Glomerular visceral epithelial cell (primary cell): ENCODE data around the gene FBXW10B.
"Not testable (repeated sequence)": the region's sequence is repeated elsewhere in the genome, so short reads cannot be mapped to it uniquely, and the experiment has no call there.

ENCODE experiments used
- DNase-seq: peaks from one replicate; pipeline ENCODE4 v3.0.0-alpha.2; 2016; ENCODE audit errors: extremely low spot score

Gene FBXW10B

GRCh38 chr17:15630930-15631453 is 11.5 kb upstream of the FBXW10B start:
- DNase-seq = not testable (repeated sequence)

- DNase-seq = not testable (repeated sequence)
These were observed 10.5 kb upstream of the FBXW10B start for GRCh38 chr17:15629991-15630390.

DNA sequence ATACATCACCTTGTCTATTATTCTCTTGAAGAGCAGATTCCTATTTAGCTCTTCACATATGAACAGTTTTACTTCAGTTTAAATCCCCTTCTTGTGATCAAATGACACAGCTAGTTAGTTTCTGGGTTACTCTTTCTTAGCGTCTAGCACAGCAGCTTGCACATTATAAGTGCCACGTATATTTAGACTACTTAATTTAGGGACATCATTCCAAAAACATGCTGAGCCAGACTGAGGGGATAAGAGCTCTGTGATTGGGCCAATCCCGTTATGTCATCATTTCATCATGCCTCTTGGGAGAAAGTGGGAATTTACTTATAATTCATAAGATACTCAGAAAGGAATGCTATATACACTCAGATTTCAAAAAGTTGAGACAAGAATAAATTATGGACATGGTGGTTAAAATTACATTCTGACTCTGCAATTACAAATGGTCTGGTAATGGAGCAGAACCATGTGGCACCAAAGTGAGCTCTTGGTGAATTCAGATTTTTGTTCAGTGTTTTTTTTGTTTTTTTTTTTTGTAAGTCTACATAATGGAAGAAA is 4.2 kb upstream of the FBXW10B start:
- DNase-seq = not testable (repeated sequence)

GRCh38 chr17:15623255-15623654 is 3.8 kb upstream of the FBXW10B start:
- not testable (repeated sequence) for DNase-seq

- DNase-seq = not testable (repeated sequence)
These were observed 2.6 kb upstream of the FBXW10B start for GRCh38 chr17:15622124-15622523.

GRCh38 chr17:15616828-15617227 is 2.7 kb downstream of the FBXW10B start:
- DNase-seq = not testable (repeated sequence)

DNA sequence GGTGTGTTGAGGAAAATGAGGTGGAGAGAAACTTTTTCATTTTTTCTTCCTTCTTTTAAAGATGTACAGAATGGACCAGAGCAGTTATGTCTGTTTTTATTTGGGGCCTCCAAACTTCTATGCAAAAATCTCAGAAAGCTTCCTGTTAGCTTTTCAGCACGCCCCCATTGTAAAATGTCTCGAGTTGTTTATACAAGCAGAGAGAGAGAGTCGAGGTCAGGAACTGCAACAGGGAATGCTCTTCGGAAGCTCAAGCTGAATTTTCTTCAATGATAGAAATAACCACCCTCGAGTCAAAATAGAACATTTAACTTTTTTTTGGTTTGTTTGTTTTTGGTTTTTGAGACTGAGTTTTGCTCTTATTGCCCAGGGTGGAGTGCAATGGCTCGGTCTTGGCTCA is 3.7 kb downstream of the FBXW10B start:
- DNase-seq = not testable (repeated sequence)

DNA sequence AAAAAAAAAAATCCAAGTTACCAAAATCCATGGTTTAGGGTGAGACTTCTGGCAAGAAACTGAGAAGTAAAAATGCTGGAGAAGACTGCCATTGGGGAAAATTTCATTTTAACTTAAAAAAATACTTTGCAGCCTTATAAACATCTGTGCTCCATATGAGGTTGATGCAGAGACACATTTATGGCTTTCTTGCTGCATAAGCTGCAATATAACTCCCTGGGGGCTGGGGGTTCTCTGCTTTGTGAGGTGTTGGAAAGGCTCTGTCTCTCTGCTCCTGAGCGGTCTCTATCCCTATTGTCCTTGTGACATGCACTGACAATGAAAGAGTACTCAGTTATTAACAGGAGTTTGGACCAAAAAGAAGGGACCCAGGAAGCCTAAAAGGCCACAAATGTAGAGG is 6.4 kb downstream of the FBXW10B start:
- not testable (repeated sequence) for DNase-seq

GRCh38 chr17:15592960-15593359 is 26.5 kb downstream of the FBXW10B start:
- DNase-seq = not testable (repeated sequence)

DNA sequence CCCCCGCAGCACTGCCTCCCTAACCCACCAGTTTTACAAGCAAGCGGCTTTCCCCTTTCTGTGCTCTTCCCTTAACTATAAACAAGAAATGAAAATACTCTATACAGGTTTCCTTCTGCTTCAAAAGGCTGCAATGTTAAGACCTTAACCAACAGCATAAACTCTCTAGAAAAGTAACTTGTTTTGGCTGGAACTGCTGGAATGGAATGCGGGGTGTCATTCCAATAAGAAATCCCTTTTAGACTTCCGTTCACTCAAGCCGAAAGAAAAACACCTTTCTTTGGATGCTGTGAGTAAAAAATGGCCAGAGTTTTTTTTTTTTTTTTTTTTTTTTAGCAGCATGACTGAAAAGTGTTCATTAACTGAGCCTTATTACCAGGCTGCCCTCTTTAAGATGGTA is 27.5 kb downstream of the FBXW10B start:
- not testable (repeated sequence) for DNase-seq

DNA sequence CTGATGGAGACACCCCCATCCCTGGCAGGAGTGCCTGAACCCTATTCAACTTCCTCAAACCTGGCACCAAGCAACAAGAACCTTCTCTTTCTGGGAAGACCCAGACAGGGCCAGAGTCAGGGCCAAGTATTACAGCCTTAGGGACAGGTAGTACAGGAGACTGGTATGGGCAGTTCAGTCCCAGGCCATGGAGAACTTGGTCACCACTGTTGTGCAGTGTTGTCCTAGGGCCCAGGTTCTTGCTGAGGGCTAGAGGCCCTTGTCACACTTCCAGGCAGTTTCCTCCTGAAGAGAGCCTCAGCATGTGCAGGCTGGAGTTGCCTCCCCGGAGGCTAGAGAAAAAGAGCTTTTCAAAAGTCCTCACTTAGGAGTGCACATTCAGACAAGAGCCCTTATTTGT is 28.7 kb downstream of the FBXW10B start:
- DNase-seq = not testable (repeated sequence)

DNA sequence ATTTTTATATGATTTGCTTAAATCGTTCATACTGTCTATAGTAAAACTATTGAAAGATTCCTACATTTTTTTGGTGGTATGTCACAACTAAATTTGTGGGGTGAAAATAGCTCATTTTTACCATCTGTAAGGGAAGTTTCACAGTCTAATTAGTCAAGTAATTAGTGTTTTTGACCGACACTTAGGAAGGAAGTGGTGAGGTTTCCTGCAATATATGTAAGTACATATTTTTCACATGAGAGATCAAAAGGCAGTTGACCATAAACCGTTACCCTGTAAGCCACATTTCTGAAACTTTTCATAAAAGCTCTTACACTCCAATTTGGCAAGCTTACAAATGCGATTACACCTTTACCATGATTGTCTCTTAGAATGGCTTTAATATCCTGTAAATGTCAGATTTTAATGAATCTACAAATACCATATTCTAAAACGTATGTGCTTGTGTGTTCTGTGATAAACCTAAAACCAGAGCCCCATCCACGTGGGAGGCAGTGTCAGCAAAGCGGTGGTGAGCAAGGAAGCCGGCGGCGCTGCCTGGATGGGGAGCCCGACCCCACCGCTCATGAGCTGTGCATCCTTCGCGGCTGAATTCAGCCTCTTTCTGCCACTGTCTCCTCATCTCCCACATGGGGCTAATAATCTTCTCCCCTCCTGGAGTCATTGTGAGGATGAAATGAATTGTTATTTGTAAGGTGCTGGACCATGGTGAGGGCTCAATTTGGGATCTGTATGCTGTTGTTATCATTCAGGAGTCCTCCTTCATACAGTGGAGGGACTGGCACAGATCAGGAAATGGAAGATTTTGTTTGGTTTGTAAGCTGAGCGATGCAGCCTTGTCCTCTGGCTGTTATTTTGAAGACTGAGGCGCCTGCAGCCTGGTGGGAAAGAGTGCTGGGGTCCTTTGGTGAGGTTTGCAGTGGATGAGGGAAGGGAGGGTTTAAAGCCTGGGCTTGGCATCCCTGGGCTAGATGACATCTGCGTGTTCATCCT is 29.7 kb downstream of the FBXW10B start:
- DNase-seq = not testable (repeated sequence)

- DNase-seq = not testable (repeated sequence)
These were observed 31.5 kb downstream of the FBXW10B start for GRCh38 chr17:15588017-15588416.

GRCh38 chr17:15583313-15583712 is 36.2 kb downstream of the FBXW10B start:
- not testable (repeated sequence) for DNase-seq

GRCh38 chr17:15581462-15581861 is 38.0 kb downstream of the FBXW10B start:
- not testable (repeated sequence) for DNase-seq

DNA sequence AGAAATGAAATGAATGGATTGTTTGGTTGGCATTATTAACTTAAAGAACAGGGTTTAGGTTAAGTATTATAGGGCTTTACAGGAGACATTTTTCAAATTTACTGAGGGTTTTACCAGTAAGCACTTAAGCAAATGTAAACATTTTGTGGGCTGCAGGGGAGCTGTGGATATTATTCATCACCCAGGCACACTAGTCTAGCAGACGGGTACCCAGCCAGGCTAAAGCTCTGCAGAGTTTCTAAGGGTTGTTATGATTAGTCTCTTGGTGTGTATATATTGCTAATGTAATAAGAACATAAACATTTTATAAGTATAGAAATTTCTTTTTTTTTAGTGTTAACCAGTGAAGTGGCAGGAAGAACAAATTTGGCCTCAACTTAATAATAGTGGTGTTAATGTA is 42.7 kb downstream of the FBXW10B start:
- DNase-seq = not testable (repeated sequence)

- not testable (repeated sequence) for DNase-seq
These were observed 44.8 kb downstream of the FBXW10B start for GRCh38 chr17:15574660-15575059.

DNA sequence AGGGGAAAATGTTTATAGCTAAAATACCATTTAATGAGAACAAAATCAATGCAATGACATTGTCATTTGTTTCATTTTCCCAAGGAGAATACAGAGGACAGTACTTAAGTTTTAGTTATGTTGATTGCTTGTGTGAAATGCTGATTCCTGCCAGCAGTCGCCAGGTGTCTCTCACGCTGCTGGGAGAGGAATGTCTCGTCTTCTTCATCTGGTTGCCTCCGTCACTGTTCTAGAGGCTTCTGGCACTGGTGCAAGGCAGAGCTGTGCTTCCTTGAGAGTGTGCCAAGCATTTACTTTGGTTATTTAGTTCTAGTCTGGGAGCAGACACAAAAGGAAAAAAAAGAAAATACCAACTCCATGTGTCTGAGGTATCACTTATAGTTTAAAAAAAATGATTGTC is 45.6 kb downstream of the FBXW10B start:
- not testable (repeated sequence) for DNase-seq
